Renal cortical epithelial cell (primary cell): ENCODE measurements around the gene LRRK2. TPM values are rescaled to one million over a fixed set of nuclear protein-coding genes. Genes with fewer than 3 reads are reported as not detected.

Experiments used
- DNase-seq: peaks from one replicate; pipeline ENCODE4 v3.0.0-alpha.2; 2011; ENCODE audit warnings: low read depth
- total RNA-seq: library from RNA; depleted of rRNA; stranded (reverse); fragments of >200 nt; gene quantifications from 2 replicates; pipeline ENCODE4 v1.2.3, GENCODE V29; 2014

LRRK2 gene
- total RNA-seq, 1 donor from 2014 or later: 22.4 TPM

- no peak for DNase-seq
Observed at GRCh38 chr12:40405419-40405818, 180.6 kb downstream of the LRRK2 start.

Other genes starting within 250 kb of the LRRK2 start
- 11.0 and 12.9 TPM in 2 replicates for gene SLC2A13, start 118.9 kb upstream of the LRRK2 start, total RNA-seq